Dendritic cell treated with granulocyte-macrophage colony-stimulating factor and Interleukin-4, amounts not matched to agents 40 ng/mL and 50 ng/mL, for 4 days (primary cell): ENCODE results near the gene RIPOR2.
"Not testable (repeated sequence)": the region's sequence is repeated elsewhere in the genome, so short reads cannot be mapped to it uniquely, and the experiment has no call there.

Source experiments
- H3K27ac Mint-ChIP-seq: one replicate; pipeline ENCODE4 v1.8.0; 2022; ENCODE audit warnings: mild to moderate bottlenecking, mixed read lengths
- H3K27me3 Mint-ChIP-seq: one replicate; pipeline ENCODE4 v1.8.0; 2022; ENCODE audit warnings: mild to moderate bottlenecking, mixed read lengths
- H3K36me3 Mint-ChIP-seq: one replicate; pipeline ENCODE4 v1.8.0; 2022; ENCODE audit warnings: low read depth, mixed read lengths
- H3K4me1 Mint-ChIP-seq: one replicate; pipeline ENCODE4 v1.8.0; 2022; ENCODE audit warnings: low read depth, mixed read lengths
- H3K4me3 Mint-ChIP-seq: one replicate; pipeline ENCODE4 v1.8.0; 2022; ENCODE audit warnings: mild to moderate bottlenecking, moderate library complexity, mixed read lengths
- H3K9me3 Mint-ChIP-seq: one replicate; pipeline ENCODE4 v1.8.0; 2022; ENCODE audit warnings: mixed read lengths
- intact Hi-C: fragments of 100-400 bp; cut with micrococcal nuclease; formaldehyde crosslinking; loops from one replicate; pipeline ENCODE4 v1.15.0; 2022

RIPOR2 gene

GRCh38 chr6:24963887-24964570, 28.3 kb upstream of the RIPOR2 start:
- intact Hi-C loops: no loop called here
- H3K4me3 Mint-ChIP-seq: no peak overlapping the region
- peaks cover 27% of the 10 kb centered on the region for H3K4me1 Mint-ChIP-seq
- H3K27ac Mint-ChIP-seq: no peak overlapping the region
- H3K36me3 Mint-ChIP-seq: no peaks in the 10 kb centered on the region
- peaks cover 9% of the 10 kb centered on the region for H3K27me3 Mint-ChIP-seq
- H3K9me3 Mint-ChIP-seq: peaks cover 8% of the 10 kb centered on the region

- H3K36me3 Mint-ChIP-seq: no peaks in the 10 kb centered on the region
- H3K4me1 Mint-ChIP-seq: peaks cover 27% of the 10 kb centered on the region
- intact Hi-C loops: no loop called here
- peaks cover 9% of the 10 kb centered on the region for H3K27me3 Mint-ChIP-seq
- H3K4me3 Mint-ChIP-seq: no peak overlapping the region
- no peak overlapping the region for H3K27ac Mint-ChIP-seq
- peaks cover 8% of the 10 kb centered on the region for H3K9me3 Mint-ChIP-seq
Observed at GRCh38 chr6:24963339-24963738, 27.6 kb upstream of the RIPOR2 start.

- Mint-ChIP-seq H3K4me3 (no peak overlapping the region), H3K9me3 (peaks cover 8% of the 10 kb centered on the region)
- intact Hi-C loops: no loop called here
Observed at GRCh38 chr6:24961852-24962251, 26.1 kb upstream of the RIPOR2 start.

GRCh38 chr6:24960991-24961475, 25.3 kb upstream of the RIPOR2 start:
- no peak overlapping the region for H3K27ac Mint-ChIP-seq
- peaks cover 8% of the 10 kb centered on the region for H3K9me3 Mint-ChIP-seq
- intact Hi-C loops: no loop called here
- peaks cover 9% of the 10 kb centered on the region for H3K27me3 Mint-ChIP-seq
- no peaks in the 10 kb centered on the region for H3K36me3 Mint-ChIP-seq
- H3K4me1 Mint-ChIP-seq: peaks cover 39% of the 10 kb centered on the region
- H3K4me3 Mint-ChIP-seq: no peak overlapping the region

More at GRCh38 chr6:24961852-24962251, 26.1 kb upstream of the RIPOR2 start:
- Mint-ChIP-seq H3K36me3 (no peaks in the 10 kb centered on the region), H3K27ac (no peak overlapping the region), H3K4me1 (peaks cover 35% of the 10 kb centered on the region), H3K27me3 (peaks cover 9% of the 10 kb centered on the region)

- H3K27ac Mint-ChIP-seq: no peak overlapping the region
- H3K9me3 Mint-ChIP-seq: peaks cover 8% of the 10 kb centered on the region
- peaks cover 43% of the 10 kb centered on the region for H3K4me1 Mint-ChIP-seq
- H3K36me3 Mint-ChIP-seq: no peaks in the 10 kb centered on the region
- H3K27me3 Mint-ChIP-seq: peaks cover 9% of the 10 kb centered on the region
- H3K4me3 Mint-ChIP-seq: no peak overlapping the region
- intact Hi-C loops: no loop called here
Observed at GRCh38 chr6:24959319-24959718, 23.6 kb upstream of the RIPOR2 start.

- Mint-ChIP-seq H3K36me3 (no peaks in the 10 kb centered on the region), H3K27ac (no peak overlapping the region), H3K9me3 (peaks cover 8% of the 10 kb centered on the region), H3K4me3 (no peak overlapping the region), H3K4me1 (peaks cover 38% of the 10 kb centered on the region), H3K27me3 (peaks cover 9% of the 10 kb centered on the region)
- intact Hi-C loops: no loop called here
Observed at GRCh38 chr6:24957199-24957598, 21.4 kb upstream of the RIPOR2 start.

- H3K4me1 Mint-ChIP-seq: peaks cover 54% of the 10 kb centered on the region
- no peaks in the 10 kb centered on the region for H3K9me3 Mint-ChIP-seq
- H3K27me3 Mint-ChIP-seq: peaks cover 2% of the 10 kb centered on the region
- no peak overlapping the region for H3K4me3 Mint-ChIP-seq
- no peaks in the 10 kb centered on the region for H3K36me3 Mint-ChIP-seq
- intact Hi-C loops: no loop called here
- H3K27ac Mint-ChIP-seq: no peak overlapping the region
Observed at GRCh38 chr6:24953726-24954125, 18.0 kb upstream of the RIPOR2 start.

GRCh38 chr6:24951811-24952299, 16.1 kb upstream of the RIPOR2 start:
- Mint-ChIP-seq H3K27me3 (peaks cover 2% of the 10 kb centered on the region), H3K9me3 (no peaks in the 10 kb centered on the region), H3K27ac (peak overlapping the region; percentile 64), H3K36me3 (no peaks in the 10 kb centered on the region), H3K4me3 (peak overlapping the region; percentile 11), H3K4me1 (peaks cover 48% of the 10 kb centered on the region)
- intact Hi-C loops: no loop called here

- Mint-ChIP-seq H3K27me3 (peaks cover 2% of the 10 kb centered on the region), H3K36me3 (no peaks in the 10 kb centered on the region), H3K4me3 (no peak overlapping the region), H3K4me1 (peaks cover 42% of the 10 kb centered on the region), H3K9me3 (peaks cover under 1% of the 10 kb centered on the region), H3K27ac (no peak overlapping the region)
- intact Hi-C loops: no loop called here
Observed at GRCh38 chr6:24950218-24950941, 14.6 kb upstream of the RIPOR2 start.

- Mint-ChIP-seq H3K27me3 (peaks cover 2% of the 10 kb centered on the region), H3K4me1 (peaks cover 39% of the 10 kb centered on the region), H3K27ac (peak overlapping the region; percentile 16), H3K36me3 (peaks cover 8% of the 10 kb centered on the region), H3K4me3 (no peak overlapping the region), H3K9me3 (peaks cover 13% of the 10 kb centered on the region)
- intact Hi-C loops: no loop called here
Observed at GRCh38 chr6:24949020-24949569, 13.3 kb upstream of the RIPOR2 start.

- H3K4me3 Mint-ChIP-seq, H3K27ac Mint-ChIP-seq, H3K36me3 Mint-ChIP-seq, intact Hi-C loops, H3K27me3 Mint-ChIP-seq: not testable (repeated sequence)
- peaks cover 20% of the 10 kb centered on the region for H3K9me3 Mint-ChIP-seq
- H3K4me1 Mint-ChIP-seq: peaks cover 39% of the 10 kb centered on the region
Observed at GRCh38 chr6:24948261-24948660, 12.5 kb upstream of the RIPOR2 start.

GRCh38 chr6:24947636-24948035, 11.9 kb upstream of the RIPOR2 start:
- no peak overlapping the region for H3K27ac Mint-ChIP-seq
- H3K9me3 Mint-ChIP-seq: peaks cover 20% of the 10 kb centered on the region
- peaks cover 2% of the 10 kb centered on the region for H3K27me3 Mint-ChIP-seq
- H3K36me3 Mint-ChIP-seq: peaks cover 10% of the 10 kb centered on the region
- intact Hi-C loops: no loop called here
- H3K4me3 Mint-ChIP-seq: no peak overlapping the region
- peaks cover 39% of the 10 kb centered on the region for H3K4me1 Mint-ChIP-seq

GRCh38 chr6:24945054-24945453, 9.3 kb upstream of the RIPOR2 start:
- H3K36me3 Mint-ChIP-seq: peaks cover 10% of the 10 kb centered on the region
- peaks cover 20% of the 10 kb centered on the region for H3K9me3 Mint-ChIP-seq

GRCh38 chr6:24943774-24944173, 8.0 kb upstream of the RIPOR2 start:
- Mint-ChIP-seq H3K27me3 (no peaks in the 10 kb centered on the region), H3K9me3 (peaks cover 20% of the 10 kb centered on the region), H3K27ac (no peak overlapping the region), H3K36me3 (peaks cover 10% of the 10 kb centered on the region), H3K4me3 (no peak overlapping the region), H3K4me1 (peaks cover 21% of the 10 kb centered on the region)
- intact Hi-C loops: no loop called here

More at GRCh38 chr6:24945054-24945453, 9.3 kb upstream of the RIPOR2 start:
- Mint-ChIP-seq H3K4me3 (no peak overlapping the region), H3K27me3 (peaks cover 2% of the 10 kb centered on the region), H3K27ac (no peak overlapping the region), H3K4me1 (peaks cover 25% of the 10 kb centered on the region)
- intact Hi-C loops: no loop called here
